ENCODE data around the gene TRHDE.

Gene TRHDE, protein sequence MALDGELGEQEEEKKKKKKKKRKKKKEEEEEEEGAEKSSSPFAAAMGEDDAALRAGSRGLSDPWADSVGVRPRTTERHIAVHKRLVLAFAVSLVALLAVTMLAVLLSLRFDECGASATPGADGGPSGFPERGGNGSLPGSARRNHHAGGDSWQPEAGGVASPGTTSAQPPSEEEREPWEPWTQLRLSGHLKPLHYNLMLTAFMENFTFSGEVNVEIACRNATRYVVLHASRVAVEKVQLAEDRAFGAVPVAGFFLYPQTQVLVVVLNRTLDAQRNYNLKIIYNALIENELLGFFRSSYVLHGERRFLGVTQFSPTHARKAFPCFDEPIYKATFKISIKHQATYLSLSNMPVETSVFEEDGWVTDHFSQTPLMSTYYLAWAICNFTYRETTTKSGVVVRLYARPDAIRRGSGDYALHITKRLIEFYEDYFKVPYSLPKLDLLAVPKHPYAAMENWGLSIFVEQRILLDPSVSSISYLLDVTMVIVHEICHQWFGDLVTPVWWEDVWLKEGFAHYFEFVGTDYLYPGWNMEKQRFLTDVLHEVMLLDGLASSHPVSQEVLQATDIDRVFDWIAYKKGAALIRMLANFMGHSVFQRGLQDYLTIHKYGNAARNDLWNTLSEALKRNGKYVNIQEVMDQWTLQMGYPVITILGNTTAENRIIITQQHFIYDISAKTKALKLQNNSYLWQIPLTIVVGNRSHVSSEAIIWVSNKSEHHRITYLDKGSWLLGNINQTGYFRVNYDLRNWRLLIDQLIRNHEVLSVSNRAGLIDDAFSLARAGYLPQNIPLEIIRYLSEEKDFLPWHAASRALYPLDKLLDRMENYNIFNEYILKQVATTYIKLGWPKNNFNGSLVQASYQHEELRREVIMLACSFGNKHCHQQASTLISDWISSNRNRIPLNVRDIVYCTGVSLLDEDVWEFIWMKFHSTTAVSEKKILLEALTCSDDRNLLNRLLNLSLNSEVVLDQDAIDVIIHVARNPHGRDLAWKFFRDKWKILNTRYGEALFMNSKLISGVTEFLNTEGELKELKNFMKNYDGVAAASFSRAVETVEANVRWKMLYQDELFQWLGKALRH

DNA sequence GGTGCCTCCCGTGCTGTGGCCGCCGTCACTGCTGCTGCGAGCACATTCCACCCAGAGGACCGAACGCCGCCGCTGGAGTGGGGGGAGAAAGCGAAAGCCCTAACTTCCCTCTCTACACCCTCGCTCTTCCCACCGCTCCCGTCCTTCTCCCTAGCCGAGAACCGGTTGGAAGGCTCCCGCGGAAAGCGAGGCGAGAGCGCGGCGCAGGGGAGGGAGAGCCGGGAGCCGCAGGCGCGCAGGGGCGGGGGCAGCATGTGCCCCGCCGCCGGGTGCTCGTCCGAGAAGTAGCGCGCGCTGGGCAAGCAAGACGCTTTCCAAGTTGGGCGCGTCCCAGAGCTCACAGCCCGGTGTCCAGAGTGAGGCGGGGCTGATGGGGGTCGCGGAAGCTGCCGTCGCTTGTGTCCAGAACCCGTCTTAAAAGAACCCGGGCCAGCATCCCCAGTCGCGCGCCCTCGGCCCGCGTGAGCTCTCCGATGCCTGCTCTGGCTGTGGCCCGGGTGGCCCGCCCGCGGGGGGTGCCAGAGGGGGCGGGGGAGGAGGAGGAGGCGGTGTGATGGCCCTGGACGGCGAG, at the start of gene TRHDE:
TSS of gene TRHDE (plus strand) at position 280 of the 571 bp plus-strand sequence. CDS start at position 554, 274 bp downstream.
- ChIA-PET POLR2A (no interaction called here), CTCF (interaction anchor here (0.6 to 1.1 kb wide), 4 partner anchors 9 to 382 kb away, joined by 3 to 5 read pairs (median 4); no protein-coding TSS in a partner anchor)
- TF ChIP-seq ZNF292 (tag by site-specific recombination; IDR thresholded peaks at IDR 0.05; ENCODE audit: borderline replicate concordance, low read depth) (no peak), ZBTB17 (tag by site-specific recombination; IDR thresholded peaks at IDR 0.05) (0 out of 2 replicates have a peak, but pooled peaks have one; percentile 3)
- TF ChIP-seq, protein P1, sequence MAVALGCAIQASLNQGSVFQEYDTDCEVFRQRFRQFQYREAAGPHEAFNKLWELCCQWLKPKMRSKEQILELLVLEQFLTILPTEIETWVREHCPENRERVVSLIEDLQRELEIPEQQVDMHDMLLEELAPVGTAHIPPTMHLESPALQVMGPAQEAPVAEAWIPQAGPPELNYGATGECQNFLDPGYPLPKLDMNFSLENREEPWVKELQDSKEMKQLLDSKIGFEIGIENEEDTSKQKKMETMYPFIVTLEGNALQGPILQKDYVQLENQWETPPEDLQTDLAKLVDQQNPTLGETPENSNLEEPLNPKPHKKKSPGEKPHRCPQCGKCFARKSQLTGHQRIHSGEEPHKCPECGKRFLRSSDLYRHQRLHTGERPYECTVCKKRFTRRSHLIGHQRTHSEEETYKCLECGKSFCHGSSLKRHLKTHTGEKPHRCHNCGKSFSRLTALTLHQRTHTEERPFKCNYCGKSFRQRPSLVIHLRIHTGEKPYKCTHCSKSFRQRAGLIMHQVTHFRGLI (tag by site-specific recombination; IDR thresholded peaks at IDR 0.05): 0 out of 2 replicates have a peak, but pooled peaks have one; percentile 58
- TF ChIP-seq, protein P2, sequence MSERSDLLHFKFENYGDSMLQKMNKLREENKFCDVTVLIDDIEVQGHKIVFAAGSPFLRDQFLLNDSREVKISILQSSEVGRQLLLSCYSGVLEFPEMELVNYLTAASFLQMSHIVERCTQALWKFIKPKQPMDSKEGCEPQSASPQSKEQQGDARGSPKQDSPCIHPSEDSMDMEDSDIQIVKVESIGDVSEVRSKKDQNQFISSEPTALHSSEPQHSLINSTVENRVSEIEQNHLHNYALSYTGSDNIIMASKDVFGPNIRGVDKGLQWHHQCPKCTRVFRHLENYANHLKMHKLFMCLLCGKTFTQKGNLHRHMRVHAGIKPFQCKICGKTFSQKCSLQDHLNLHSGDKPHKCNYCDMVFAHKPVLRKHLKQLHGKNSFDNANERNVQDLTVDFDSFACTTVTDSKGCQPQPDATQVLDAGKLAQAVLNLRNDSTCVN (tag by site-specific recombination; optimal IDR thresholded peaks at IDR 0.05): peak; percentile 25

DNA sequence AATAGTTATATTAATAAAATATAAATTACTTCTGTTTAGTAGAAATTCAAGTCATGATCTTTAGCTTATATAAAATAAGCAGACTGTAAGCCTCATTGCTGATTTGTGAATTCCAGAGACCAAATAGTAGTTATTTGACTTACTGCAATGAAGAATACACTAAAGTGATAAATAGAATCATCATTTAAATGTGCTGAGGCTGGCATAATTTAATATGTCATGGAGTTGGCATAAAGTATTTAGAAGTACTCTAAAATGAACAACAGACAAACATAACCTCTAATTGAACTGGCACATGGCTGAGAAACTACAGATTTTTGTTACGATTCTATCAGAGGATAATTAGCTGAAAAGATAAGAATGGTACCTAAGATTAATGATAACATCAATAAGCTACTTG, 45.7 kb upstream of the TRHDE start:
- Histone ChIP-seq H3K4me1 (ENCODE audit: control insufficient read depth, insufficient read depth, low read length) (no peaks in the 10 kb centered on the region), H3K4me3 (ENCODE audit: low read depth, low read length) (no peak overlapping the region), H3K27ac (ENCODE audit: extremely low read depth, low read depth, low read length) (no peak overlapping the region), H3K36me3 (ENCODE audit: control insufficient read depth in 2 of 2, insufficient read depth in 1 of 2, low read length in 2 of 2) (no peaks in the 10 kb centered on the region), H3K9me3 (ENCODE audit: control insufficient read depth, insufficient read depth, low read depth, low read length) (no peaks in the 10 kb centered on the region)
- POLR2A ChIA-PET: no interaction called here
- CTCF ChIA-PET: interaction anchor here (0.6 kb wide), 2 partner anchors 492 to 1490 kb away, joined by 3 read pairs; no protein-coding TSS in a partner anchor
- TF ChIP-seq ZNF521 (tag by site-specific recombination; IDR thresholded peaks at IDR 0.05) (no peak), ZNF354C (tag by site-specific recombination; IDR thresholded peaks at IDR 0.05; ENCODE audit: borderline replicate concordance, low read depth) (no peak), ZNF510 (tag by site-specific recombination; IDR thresholded peaks at IDR 0.05; ENCODE audit: insufficient replicate concordance) (no peak), ZNF621 (tag by site-specific recombination; IDR thresholded peaks at IDR 0.05) (no peak), KLF16 (tag by site-specific recombination; IDR thresholded peaks at IDR 0.05) (no peak), EGR2 (tag by site-specific recombination; IDR thresholded peaks at IDR 0.05; ENCODE audit: low read depth) (no peak), ZNF623 (tag by site-specific recombination; IDR thresholded peaks at IDR 0.05) (no peak), KLF9 (tag by site-specific recombination; IDR thresholded peaks at IDR 0.05; ENCODE audit: low read depth) (no peak), ZNF214 (tag by site-specific recombination; IDR thresholded peaks at IDR 0.05; ENCODE audit: borderline replicate concordance) (no peak), ZNF747 (tag by site-specific recombination; IDR thresholded peaks at IDR 0.05) (no peak)
- TF ChIP-seq, protein P3, sequence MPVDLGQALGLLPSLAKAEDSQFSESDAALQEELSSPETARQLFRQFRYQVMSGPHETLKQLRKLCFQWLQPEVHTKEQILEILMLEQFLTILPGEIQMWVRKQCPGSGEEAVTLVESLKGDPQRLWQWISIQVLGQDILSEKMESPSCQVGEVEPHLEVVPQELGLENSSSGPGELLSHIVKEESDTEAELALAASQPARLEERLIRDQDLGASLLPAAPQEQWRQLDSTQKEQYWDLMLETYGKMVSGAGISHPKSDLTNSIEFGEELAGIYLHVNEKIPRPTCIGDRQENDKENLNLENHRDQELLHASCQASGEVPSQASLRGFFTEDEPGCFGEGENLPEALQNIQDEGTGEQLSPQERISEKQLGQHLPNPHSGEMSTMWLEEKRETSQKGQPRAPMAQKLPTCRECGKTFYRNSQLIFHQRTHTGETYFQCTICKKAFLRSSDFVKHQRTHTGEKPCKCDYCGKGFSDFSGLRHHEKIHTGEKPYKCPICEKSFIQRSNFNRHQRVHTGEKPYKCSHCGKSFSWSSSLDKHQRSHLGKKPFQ (tag by site-specific recombination; IDR thresholded peaks at IDR 0.05): no peak
- TF ChIP-seq, protein P4, sequence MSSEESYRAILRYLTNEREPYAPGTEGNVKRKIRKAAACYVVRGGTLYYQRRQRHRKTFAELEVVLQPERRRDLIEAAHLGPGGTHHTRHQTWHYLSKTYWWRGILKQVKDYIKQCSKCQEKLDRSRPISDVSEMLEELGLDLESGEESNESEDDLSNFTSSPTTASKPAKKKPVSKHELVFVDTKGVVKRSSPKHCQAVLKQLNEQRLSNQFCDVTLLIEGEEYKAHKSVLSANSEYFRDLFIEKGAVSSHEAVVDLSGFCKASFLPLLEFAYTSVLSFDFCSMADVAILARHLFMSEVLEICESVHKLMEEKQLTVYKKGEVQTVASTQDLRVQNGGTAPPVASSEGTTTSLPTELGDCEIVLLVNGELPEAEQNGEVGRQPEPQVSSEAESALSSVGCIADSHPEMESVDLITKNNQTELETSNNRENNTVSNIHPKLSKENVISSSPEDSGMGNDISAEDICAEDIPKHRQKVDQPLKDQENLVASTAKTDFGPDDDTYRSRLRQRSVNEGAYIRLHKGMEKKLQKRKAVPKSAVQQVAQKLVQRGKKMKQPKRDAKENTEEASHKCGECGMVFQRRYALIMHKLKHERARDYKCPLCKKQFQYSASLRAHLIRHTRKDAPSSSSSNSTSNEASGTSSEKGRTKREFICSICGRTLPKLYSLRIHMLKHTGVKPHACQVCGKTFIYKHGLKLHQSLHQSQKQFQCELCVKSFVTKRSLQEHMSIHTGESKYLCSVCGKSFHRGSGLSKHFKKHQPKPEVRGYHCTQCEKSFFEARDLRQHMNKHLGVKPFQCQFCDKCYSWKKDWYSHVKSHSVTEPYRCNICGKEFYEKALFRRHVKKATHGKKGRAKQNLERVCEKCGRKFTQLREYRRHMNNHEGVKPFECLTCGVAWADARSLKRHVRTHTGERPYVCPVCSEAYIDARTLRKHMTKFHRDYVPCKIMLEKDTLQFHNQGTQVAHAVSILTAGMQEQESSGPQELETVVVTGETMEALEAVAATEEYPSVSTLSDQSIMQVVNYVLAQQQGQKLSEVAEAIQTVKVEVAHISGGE (tag by site-specific recombination; conservative IDR thresholded peaks at IDR 0.05; ENCODE audit: low read depth): no peak

More for the DNA sequence above, at the start of gene TRHDE:
- H3K36me3 ChIP-seq (ENCODE audit: control insufficient read depth in 2 of 2, insufficient read depth in 1 of 2, low read length in 2 of 2): no peaks in the 10 kb centered on the region
- H3K4me1 ChIP-seq (ENCODE audit: control insufficient read depth, insufficient read depth, low read length): no peaks in the 10 kb centered on the region; the same call in 1 of the 2 replicates
- peak within 1 kb of the TSS; percentile 37 for H3K4me3 ChIP-seq (ENCODE audit: low read depth, low read length)
- no peaks in the 10 kb centered on the region for H3K9me3 ChIP-seq (ENCODE audit: control insufficient read depth, insufficient read depth, low read depth, low read length)
- H3K27ac ChIP-seq (ENCODE audit: extremely low read depth, low read depth, low read length): no peak within 1 kb of the TSS
